Calu3 (cell line): ENCODE results near the gene IKBKG. TPM values are rescaled to one million over a fixed set of nuclear protein-coding genes. Genes with fewer than 3 reads are reported as not detected.
A peak's percentile ranks its signal among the peaks of the same experiment; 100 is the strongest.

Experiments
- BruUV-seq: library from RNA; stranded (reverse); fragments of 400-500 nt; replicated peaks from 2 replicates; lab custom pipeline; 2021; lab: Mats Ljungman, UMichigan
- CTCF ChIA-PET: fragments of 300-600 bp; sonication (Branson Sonifier 250); formaldehyde crosslinking; loops from one replicate; lab custom pipeline; 2022; ENCODE audit warnings: antibody characterized with exemption; lab: Charles Lee
- DNase-seq: peaks from one replicate; pipeline ENCODE4 v3.0.0; 2022
- H3K27ac Mint-ChIP-seq: one replicate; pipeline ENCODE4 v1.8.0; 2022; ENCODE audit warnings: mixed read lengths; ENCODE audit not compliant: unreplicated experiment
- H3K27me3 Mint-ChIP-seq: one replicate; pipeline ENCODE4 v1.8.0; 2022; ENCODE audit warnings: mixed read lengths; ENCODE audit not compliant: unreplicated experiment
- H3K36me3 Mint-ChIP-seq: one replicate; pipeline ENCODE4 v1.8.0; 2022; ENCODE audit warnings: mild to moderate bottlenecking, moderate library complexity, mixed read lengths; ENCODE audit not compliant: insufficient read depth, unreplicated experiment
- H3K4me1 Mint-ChIP-seq: one replicate; pipeline ENCODE4 v1.8.0; 2022; ENCODE audit warnings: mild to moderate bottlenecking, low read depth, mixed read lengths; ENCODE audit not compliant: unreplicated experiment
- H3K4me3 Mint-ChIP-seq: one replicate; pipeline ENCODE4 v1.8.0; 2022; ENCODE audit warnings: mild to moderate bottlenecking, low read depth, moderate library complexity, mixed read lengths; ENCODE audit not compliant: unreplicated experiment
- H3K9me3 Mint-ChIP-seq: one replicate; pipeline ENCODE4 v1.8.0; 2022; ENCODE audit warnings: low read depth, mixed read lengths; ENCODE audit not compliant: unreplicated experiment
- CTCF ChIP-seq: fragments of 200-600 bp; IDR thresholded peaks from one replicate; pipeline ENCODE4 v1.8.0; 2022; ENCODE audit warnings: antibody characterized with exemption; ENCODE audit not compliant: unreplicated experiment
- intact Hi-C: fragments of 100-400 bp; cut with micrococcal nuclease; formaldehyde crosslinking; loops from one replicate; pipeline ENCODE4 v1.10.0; 2022; ENCODE audit not compliant: unreplicated experiment
- total RNA-seq: library from RNA; stranded (reverse); gene quantifications from 2 replicates; pipeline ENCODE4 v1.2.3, GENCODE V29; 2022

IKBKG gene
- total RNA-seq, 1 experiment from 2014 or later = 39.9 TPM

GRCh38 chrX:154600759-154601374 lies 53.4 kb downstream of the IKBKG start:
- intact Hi-C loops = no loop called here
- peaks cover 3% of the 10 kb centered on the region for H3K27me3 Mint-ChIP-seq
- peaks cover 2% of the 10 kb centered on the region for H3K9me3 Mint-ChIP-seq
- no peak overlapping the region for H3K4me3 Mint-ChIP-seq
- DNase-seq = no peak
- TF ChIP-seq CTCF = no peak
- CTCF ChIA-PET = no interaction called here
- no peak overlapping the region for H3K27ac Mint-ChIP-seq
- BruUV-seq = no TSS peak
- peaks cover 7% of the 10 kb centered on the region for H3K36me3 Mint-ChIP-seq
- peaks cover 14% of the 10 kb centered on the region for H3K4me1 Mint-ChIP-seq

- Mint-ChIP-seq H3K36me3 (peaks cover 7% of the 10 kb centered on the region), H3K4me1 (peaks cover 25% of the 10 kb centered on the region), H3K4me3 (no peak overlapping the region), H3K27me3 (no peaks in the 10 kb centered on the region), H3K9me3 (peaks cover 2% of the 10 kb centered on the region), H3K27ac (no peak overlapping the region)
- CTCF ChIA-PET = no interaction called here
- no peak for DNase-seq
- BruUV-seq = no TSS peak
- intact Hi-C loops = no loop called here
- no peak for TF ChIP-seq CTCF
Measured at GRCh38 chrX:154602226-154602625, 54.8 kb downstream of the IKBKG start.

- H3K4me1 Mint-ChIP-seq = peaks cover 25% of the 10 kb centered on the region
- BruUV-seq = no TSS peak
- CTCF ChIA-PET = no interaction called here
- no peaks in the 10 kb centered on the region for H3K27me3 Mint-ChIP-seq
- DNase-seq = no peak
- no peak for TF ChIP-seq CTCF
- peaks cover 2% of the 10 kb centered on the region for H3K36me3 Mint-ChIP-seq
- H3K9me3 Mint-ChIP-seq = no peaks in the 10 kb centered on the region
- no peak overlapping the region for H3K27ac Mint-ChIP-seq
- intact Hi-C loops = no loop called here
- H3K4me3 Mint-ChIP-seq = no peak overlapping the region
Measured at GRCh38 chrX:154602766-154603437, 55.5 kb downstream of the IKBKG start.

GRCh38 chrX:154603438-154604430 lies 56.3 kb downstream of the IKBKG start:
- H3K4me3 Mint-ChIP-seq = no peak overlapping the region
- no TSS peak for BruUV-seq
- no peaks in the 10 kb centered on the region for H3K27me3 Mint-ChIP-seq
- H3K9me3 Mint-ChIP-seq = no peaks in the 10 kb centered on the region
- CTCF ChIA-PET = interaction anchor here (0.6 kb wide), 1 partner anchor 179 kb away, joined by 8 read pairs; no protein-coding TSS in a partner anchor
- TF ChIP-seq CTCF = no peak
- no peak overlapping the region for H3K27ac Mint-ChIP-seq
- peaks cover 25% of the 10 kb centered on the region for H3K4me1 Mint-ChIP-seq
- H3K36me3 Mint-ChIP-seq = no peaks in the 10 kb centered on the region
- intact Hi-C loops = no loop called here
- peak; percentile 55 for DNase-seq
